Sigmoid colon (tissue), 7 donors: Measurements from ENCODE around the gene TMEM143. TPM values are rescaled to one million over a fixed set of nuclear protein-coding genes. Genes with fewer than 3 reads are reported as not detected.

Experiments used
- DNase-seq: peaks from one replicate; pipeline ENCODE4 v3.0.0-alpha.2; 2019
- H3K27ac ChIP-seq, 4 donors: fragments of 200-600 bp; sonication (generic); one replicate each; pipeline ENCODE4 v1.5.1; 2016 to 2019; ENCODE audit warnings: mild to moderate bottlenecking in 1 of 4
- H3K27me3 ChIP-seq, 3 donors: fragments of 200-600 bp; sonication (generic); one replicate each; pipeline ENCODE4 v1.5.1; 2019; ENCODE audit warnings: mild to moderate bottlenecking in 1 of 3
- H3K36me3 ChIP-seq, 4 donors: fragments of 200-600 bp; sonication (generic); one replicate each; pipeline ENCODE4 v1.5.1; 2016 to 2019
- H3K4me1 ChIP-seq, 4 donors: fragments of 200-600 bp; sonication (generic); one replicate each; pipeline ENCODE4 v1.5.1; 2017 to 2019
- H3K4me3 ChIP-seq, 4 donors: fragments of 200-600 bp; sonication (generic); one replicate each; pipeline ENCODE4 v1.5.1; 2017 to 2019; ENCODE audit warnings: mild to moderate bottlenecking in 2 of 4, moderate library complexity in 1 of 4
- H3K9me3 ChIP-seq, 4 donors: fragments of 200-600 bp in 3 of 4; sonication (generic) in 3 of 4; one replicate each; pipeline versions ENCODE4 v1.5.1 to v1.6.1; 2013 to 2019
- EP300 ChIP-seq, 4 donors: sonication (generic); formaldehyde crosslinking; IDR thresholded peaks; one replicate each; pipeline ENCODE4 v1.6.1; 2017; ENCODE audit warnings: antibody characterized with exemption in 4 of 4
- POLR2A ChIP-seq, 2 donors: fragments of 450-650 bp; IDR thresholded peaks; one replicate each; pipeline ENCODE4 v1.6.1; 2016; ENCODE audit warnings: antibody characterized with exemption in 2 of 2, mild to moderate bottlenecking in 2 of 2, moderate library complexity in 2 of 2
- POLR2AphosphoS5 ChIP-seq, 4 donors: sonication (generic); formaldehyde crosslinking; IDR thresholded peaks; one replicate each; pipeline ENCODE4 v1.6.1; 2017; ENCODE audit warnings: antibody characterized with exemption in 4 of 4
- WGBS, 2 donors: extraction: QIAGEN DNeasy Blood & Tissue Kit; methylation state at CpG; one replicate each; pipeline ENCODE4 v1.1.7; 2013; 5-methylcytosine and 5-hydroxymethylcytosine counted together
- intact Hi-C: fragments of 100-400 bp; cut with DNase I; formaldehyde crosslinking; loops from one replicate; pipeline ENCODE4 v1.15.1; 2023
- polyA plus RNA-seq, 3 donors: library from polyadenylated mRNA; stranded (reverse); fragments of 200-250 nt; gene quantifications; one replicate each; pipeline ENCODE4 v1.2.3, GENCODE V29; 2013
- total RNA-seq, 4 donors: library from RNA; depleted of rRNA; stranded (reverse); fragments of >200 nt; gene quantifications; one replicate each; pipeline ENCODE4 v1.1.0, GENCODE V29; 2016
- TF ChIP-seq, protein P1 (sequence below), 4 experiments: fragments of 450-650 bp in 3 of 4; fragments of 200-600 bp in 1 of 4; IDR thresholded peaks; one replicate each; pipeline ENCODE4 v1.5.1; 2016 to 2019; ENCODE audit warnings: antibody characterized with exemption in 4 of 4, mild to moderate bottlenecking in 3 of 4, moderate library complexity in 2 of 4
- donor health status: healthy with polysubstance abuse.
- donor health status: Bipolar disorder and iron deficiency.
- donor health status: healthy.

Gene TMEM143
- total and polyA plus RNA-seq, 7 donors = 4.2 to 8.9 (median 6.8) TPM

DNA sequence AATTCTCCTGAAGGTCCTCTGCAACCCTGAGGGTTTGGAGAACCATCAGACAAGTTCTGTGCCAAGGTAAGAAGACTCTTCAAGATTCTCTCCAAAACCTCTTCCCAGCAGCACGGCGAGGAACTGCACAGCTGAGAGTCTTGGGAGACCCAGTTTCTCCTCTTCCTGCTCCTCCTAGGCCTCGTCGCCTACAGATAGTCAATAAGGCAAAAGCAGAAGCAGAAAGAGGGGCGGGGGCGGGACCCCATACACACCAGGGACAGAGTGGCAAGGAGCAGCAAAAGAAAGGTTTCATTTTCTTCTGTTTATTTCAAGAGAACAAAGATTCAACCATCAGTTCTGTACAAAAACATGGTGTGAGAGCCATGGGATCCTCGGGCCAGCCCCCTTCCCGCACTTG is 18.5 kb upstream of the TMEM143 start:
- intact Hi-C loops = no loop called here
- Histone ChIP-seq H3K4me3 (no peak overlapping the region), H3K9me3 (no peaks in the 10 kb centered on the region), H3K4me1 (no peaks in the 10 kb centered on the region), H3K27me3 (no peaks in the 10 kb centered on the region), H3K27ac (no peak overlapping the region), H3K36me3 (peaks cover 24 to 65% (median 40%) of the 10 kb centered on the region in 4 donors)
- no peak for DNase-seq
- no peak for TF ChIP-seq POLR2A (IDR thresholded peaks at IDR 0.05)
- 91 to 95% methylated on average over 8 of the region's 8 CpGs for WGBS, 2 donors

DNA sequence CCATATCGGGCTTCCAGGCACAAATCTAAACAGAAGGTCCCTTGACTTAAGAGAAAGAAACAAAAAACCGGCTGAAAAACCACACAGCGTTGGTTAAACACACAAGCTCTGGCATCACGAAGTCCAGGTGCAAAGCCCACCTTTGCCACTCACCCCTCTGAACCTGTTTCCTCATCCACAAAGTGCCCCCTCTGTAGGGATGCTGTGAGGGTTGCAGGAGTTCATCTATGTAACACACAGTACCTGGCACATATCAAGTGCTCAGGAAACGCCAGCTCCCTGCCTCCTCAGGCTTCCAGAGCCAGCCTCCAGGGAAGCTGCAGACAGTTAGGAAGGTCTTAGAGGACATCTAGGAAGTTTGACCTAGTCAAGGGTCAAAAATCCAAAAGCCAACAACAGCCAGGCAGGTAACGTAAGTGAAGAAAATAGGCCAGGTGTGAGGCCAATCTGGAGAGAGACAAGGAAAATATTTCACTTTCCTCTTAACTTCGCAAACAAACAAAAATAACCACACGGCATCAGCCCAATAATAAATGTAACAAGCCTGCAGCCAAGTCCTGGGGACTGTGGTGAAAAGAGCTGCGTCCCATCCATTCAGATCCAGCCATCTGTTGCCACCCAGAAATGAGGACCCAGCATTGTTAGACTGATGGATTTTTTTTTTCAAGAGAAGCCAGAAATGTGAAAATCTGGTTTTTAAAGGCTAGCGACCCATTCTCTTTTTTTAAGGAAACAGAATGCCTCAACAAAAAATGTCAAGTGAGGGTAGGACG is 17.6 kb upstream of the TMEM143 start:
- no peaks in the 10 kb centered on the region for H3K9me3 ChIP-seq
- no peak overlapping the region for H3K4me3 ChIP-seq
- WGBS, 2 donors = 85 to 92% methylated on average over 11 of the region's 11 CpGs
- peaks cover 24 to 56% (median 33%) of the 10 kb centered on the region in 4 donors for H3K36me3 ChIP-seq
- DNase-seq = no peak
- no peaks in the 10 kb centered on the region for H3K4me1 ChIP-seq
- no peak overlapping the region for H3K27ac ChIP-seq
- TF ChIP-seq POLR2A (IDR thresholded peaks at IDR 0.05) (no peak), EP300 (IDR thresholded peaks at IDR 0.05) (no peak), POLR2AphosphoS5 (IDR thresholded peaks at IDR 0.05) (no peak)
- TF ChIP-seq, protein P1, sequence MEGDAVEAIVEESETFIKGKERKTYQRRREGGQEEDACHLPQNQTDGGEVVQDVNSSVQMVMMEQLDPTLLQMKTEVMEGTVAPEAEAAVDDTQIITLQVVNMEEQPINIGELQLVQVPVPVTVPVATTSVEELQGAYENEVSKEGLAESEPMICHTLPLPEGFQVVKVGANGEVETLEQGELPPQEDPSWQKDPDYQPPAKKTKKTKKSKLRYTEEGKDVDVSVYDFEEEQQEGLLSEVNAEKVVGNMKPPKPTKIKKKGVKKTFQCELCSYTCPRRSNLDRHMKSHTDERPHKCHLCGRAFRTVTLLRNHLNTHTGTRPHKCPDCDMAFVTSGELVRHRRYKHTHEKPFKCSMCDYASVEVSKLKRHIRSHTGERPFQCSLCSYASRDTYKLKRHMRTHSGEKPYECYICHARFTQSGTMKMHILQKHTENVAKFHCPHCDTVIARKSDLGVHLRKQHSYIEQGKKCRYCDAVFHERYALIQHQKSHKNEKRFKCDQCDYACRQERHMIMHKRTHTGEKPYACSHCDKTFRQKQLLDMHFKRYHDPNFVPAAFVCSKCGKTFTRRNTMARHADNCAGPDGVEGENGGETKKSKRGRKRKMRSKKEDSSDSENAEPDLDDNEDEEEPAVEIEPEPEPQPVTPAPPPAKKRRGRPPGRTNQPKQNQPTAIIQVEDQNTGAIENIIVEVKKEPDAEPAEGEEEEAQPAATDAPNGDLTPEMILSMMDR (IDR thresholded peaks at IDR 0.05) = no peak
- H3K27me3 ChIP-seq = no peaks in the 10 kb centered on the region
- intact Hi-C loops = no loop called here

DNA sequence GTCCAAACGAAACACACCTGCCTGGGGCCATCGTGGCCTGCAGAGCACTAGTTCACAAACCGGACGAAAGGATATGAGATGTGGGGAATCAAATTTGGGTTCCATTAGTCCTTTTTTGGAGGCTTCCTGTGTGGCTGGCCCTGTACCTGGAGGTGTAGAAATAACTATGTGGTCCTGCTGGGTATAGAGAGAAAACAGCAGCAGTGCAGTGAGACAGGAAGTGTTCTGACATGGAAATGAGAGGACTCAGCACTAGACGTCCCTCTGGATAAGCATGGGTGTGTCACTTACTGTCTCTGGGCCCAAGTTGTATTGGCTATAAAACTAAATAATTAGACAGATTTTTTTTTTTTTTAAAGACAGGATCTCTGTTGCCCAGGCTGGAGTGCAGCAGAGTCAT is 15.3 kb upstream of the TMEM143 start:
- 32 to 63% methylated on average over 5 of the region's 5 CpGs for WGBS, 2 donors
- TF ChIP-seq, protein P1 (IDR thresholded peaks at IDR 0.05) = no peak
- TF ChIP-seq POLR2AphosphoS5 (IDR thresholded peaks at IDR 0.05) (no peak), EP300 (IDR thresholded peaks at IDR 0.05) (no peak), POLR2A (IDR thresholded peaks at IDR 0.05) (no peak)

DNA sequence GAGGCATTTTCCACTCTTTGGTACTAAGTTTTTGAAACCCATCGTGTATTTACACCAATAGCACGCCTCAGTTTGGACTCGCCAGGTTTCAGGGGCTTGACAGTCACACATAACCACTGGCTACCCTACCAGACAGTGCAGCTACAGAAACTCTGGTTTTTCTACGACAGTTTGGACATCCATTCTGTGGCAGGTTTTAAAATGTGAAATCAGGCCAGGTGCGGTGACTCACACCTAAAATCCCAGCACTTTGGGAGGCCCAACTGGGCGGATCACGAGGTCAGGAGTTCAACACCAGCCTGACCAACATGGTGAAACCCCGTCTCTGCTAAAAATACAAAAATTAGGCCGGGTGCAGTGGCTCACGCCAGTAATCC is 14.4 kb upstream of the TMEM143 start:
- TF ChIP-seq EP300 (IDR thresholded peaks at IDR 0.05) (no peak), POLR2A (IDR thresholded peaks at IDR 0.05) (no peak), POLR2AphosphoS5 (IDR thresholded peaks at IDR 0.05) (no peak)
- TF ChIP-seq, protein P1 (IDR thresholded peaks at IDR 0.05) = no peak
- no peak for DNase-seq
- Histone ChIP-seq H3K4me3 (no peak overlapping the region), H3K9me3 (no peaks in the 10 kb centered on the region), H3K27me3 (no peaks in the 10 kb centered on the region), H3K27ac (no peak overlapping the region), H3K4me1 (no peaks in the 10 kb centered on the region), H3K36me3 (peaks cover 0 to 24% (median 6%) of the 10 kb centered on the region in 4 donors)
- intact Hi-C loops = no loop called here
- 89 to 92% methylated on average over 10 of the region's 10 CpGs for WGBS, 2 donors

More for the DNA sequence above, 15.3 kb upstream of the TMEM143 start:
- Histone ChIP-seq H3K9me3 (no peaks in the 10 kb centered on the region), H3K4me3 (no peak overlapping the region), H3K4me1 (no peaks in the 10 kb centered on the region), H3K27ac (no peak overlapping the region), H3K27me3 (no peaks in the 10 kb centered on the region), H3K36me3 (peaks cover 5 to 33% (median 15%) of the 10 kb centered on the region in 4 donors)
- intact Hi-C loops = no loop called here
- DNase-seq = no peak

DNA sequence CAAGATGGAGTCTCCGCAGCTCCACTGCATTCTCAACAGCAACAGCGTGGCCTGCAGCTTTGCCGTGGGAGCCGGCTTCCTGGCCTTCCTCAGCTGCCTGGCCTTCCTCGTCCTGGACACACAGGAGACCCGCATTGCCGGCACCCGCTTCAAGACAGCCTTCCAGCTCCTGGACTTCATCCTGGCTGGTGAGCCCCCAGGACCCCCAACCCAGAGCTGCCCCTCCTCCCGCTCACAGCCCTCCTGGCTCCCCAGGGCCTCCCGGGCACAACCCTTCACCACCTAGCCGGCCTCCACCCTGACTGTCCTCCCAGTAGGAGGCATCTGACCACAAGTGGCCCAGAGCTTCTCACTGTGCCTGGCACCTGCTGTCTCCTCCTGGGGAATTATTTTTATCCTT is 9.8 kb upstream of the TMEM143 start:
- no peak for TF ChIP-seq POLR2AphosphoS5 (IDR thresholded peaks at IDR 0.05)
- no peak for TF ChIP-seq EP300 (IDR thresholded peaks at IDR 0.05)
- TF ChIP-seq, protein P1 (IDR thresholded peaks at IDR 0.05) = no peak
- TF ChIP-seq POLR2A (IDR thresholded peaks at IDR 0.05) = no peak
- WGBS, 2 donors = 95% methylated on average over 11 of the region's 11 CpGs
- no peak for DNase-seq
- Histone ChIP-seq H3K9me3 (no peaks in the 10 kb centered on the region), H3K27ac (no peak overlapping the region), H3K36me3 (no peaks in the 10 kb centered on the region), H3K27me3 (no peaks in the 10 kb centered on the region), H3K4me1 (no peaks in the 10 kb centered on the region), H3K4me3 (no peak overlapping the region)
- intact Hi-C loops = no loop called here
